Aorta (tissue), 5 donors: ENCODE measurements around the gene MACROD2. TPM values are rescaled to one million over a fixed set of nuclear protein-coding genes. Genes with fewer than 3 reads are reported as not detected.

ENCODE experiments used
- ATAC-seq: fragments of 200-7000 bp; cut with Tn5 transposase; one replicate; pipeline ENCODE4 v1.9.1; 2022; ENCODE audit warnings: moderate library complexity; ENCODE audit not compliant: low FRiP score
- DNase-seq, 2 donors: peaks; one replicate each; pipeline ENCODE4 v3.0.0-alpha.2; 2020
- H3K27ac ChIP-seq, 2 donors: one replicate each; pipeline ENCODE4 v1.5.1; 2013; ENCODE audit warnings: low read length in 2 of 2, mild to moderate bottlenecking in 2 of 2, moderate library complexity in 2 of 2, control low read depth in 1 of 2, inconsistent platforms in 1 of 2, low read depth in 1 of 2
- H3K27me3 ChIP-seq, 2 donors: one replicate each; pipeline ENCODE4 v1.6.1; 2013; ENCODE audit warnings: control low read depth in 1 of 2, low read length in 1 of 2, mild to moderate bottlenecking in 1 of 2, moderate library complexity in 1 of 2; ENCODE audit not compliant: insufficient read depth in 2 of 2, control insufficient read depth in 1 of 2
- H3K36me3 ChIP-seq, 2 donors: one replicate each; pipeline ENCODE4 v1.6.1; 2013; ENCODE audit warnings: control low read depth in 1 of 2, low read length in 1 of 2, mild to moderate bottlenecking in 1 of 2; ENCODE audit not compliant: insufficient read depth in 2 of 2, control insufficient read depth in 1 of 2
- H3K4me1 ChIP-seq, 2 donors: one replicate each; pipeline ENCODE4 v1.6.1; 2013; ENCODE audit warnings: low read length in 2 of 2, control low read depth in 1 of 2, mild to moderate bottlenecking in 1 of 2, moderate library complexity in 1 of 2; ENCODE audit not compliant: insufficient read depth in 2 of 2, control insufficient read depth in 1 of 2
- H3K4me3 ChIP-seq, 2 donors: one replicate each; pipeline ENCODE4 v1.5.1; 2013; ENCODE audit warnings: low read length in 2 of 2, control low read depth in 1 of 2, mild to moderate bottlenecking in 1 of 2
- H3K9me3 ChIP-seq: one replicate; pipeline ENCODE4 v1.6.1; 2013; ENCODE audit warnings: mild to moderate bottlenecking, low read length; ENCODE audit not compliant: control insufficient read depth
- WGBS, 2 donors: extraction: QIAGEN DNeasy Blood & Tissue Kit; methylation state at CpG; one replicate each; pipeline ENCODE4 v1.1.7; 2013; 5-methylcytosine and 5-hydroxymethylcytosine counted together
- intact Hi-C, 2 donors: fragments of 100-400 bp; cut with DNase I; formaldehyde crosslinking; loops; one replicate each; pipeline versions ENCODE4 v1.14.2 to v1.15.0; 2022
- polyA plus RNA-seq, 2 donors: library from polyadenylated mRNA; stranded (reverse); fragments of 200-250 nt; gene quantifications; one replicate each; pipeline ENCODE4 v1.2.3, GENCODE V29; 2013
- total RNA-seq, 2 donors: library from RNA; stranded (reverse); fragmentation: NEBNext Ultra II Directional; extraction: Animal tissue kit (Norgen Biotek cat#: 25700); gene quantifications; one replicate each; pipeline ENCODE4 v1.2.1, GENCODE V29; 2021
- donor health status: healthy with polysubstance abuse.
- donor health status: Bipolar disorder and iron deficiency.
- donor health status: DM: no; HTN: no; CAD: no.
- donor health status: DM: no; HTN: no; CAD: no.
- donor health status: DM: yes; HTN: yes; CAD: no.

The MACROD2 gene
- total and polyA plus RNA-seq, 4 donors, result 0.90 to 11.2 (median 4.8) TPM

DNA sequence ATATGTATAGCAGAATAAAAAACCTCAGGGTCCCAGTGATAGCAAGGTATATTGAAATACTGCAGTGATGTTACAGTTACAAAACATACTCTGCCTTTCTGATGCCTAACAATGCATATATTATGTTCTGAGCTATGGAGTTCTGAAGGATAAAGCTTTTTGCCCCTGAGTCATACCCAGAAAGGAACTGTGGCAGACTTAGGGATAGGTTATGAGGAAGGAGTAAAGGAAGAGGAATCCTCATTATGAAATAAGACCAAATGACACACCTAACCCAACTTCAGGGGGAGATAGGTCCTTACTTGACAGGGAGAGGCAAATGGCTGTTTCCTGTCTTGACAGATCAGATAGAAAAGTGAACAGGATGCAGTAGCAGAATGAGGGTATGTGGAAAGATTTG is 1282.7 kb downstream of the MACROD2 start:
- peaks cover 2% of the 10 kb centered on the region for H3K9me3 ChIP-seq
- DNase-seq (no peak), ATAC-seq (no peak)
- H3K27me3 ChIP-seq, result no peaks in the 10 kb centered on the region
- H3K36me3 ChIP-seq, result no peaks in the 10 kb centered on the region
- intact Hi-C loops, result no loop called here
- peaks cover 0 to 1% of the 10 kb centered on the region in 2 donors for H3K4me1 ChIP-seq
- no peak overlapping the region for H3K4me3 ChIP-seq
- H3K27ac ChIP-seq, result no peak overlapping the region

- no peak for DNase-seq
- no peaks in the 10 kb centered on the region for H3K9me3 ChIP-seq
- H3K4me1 ChIP-seq, result peaks cover 0 to 1% of the 10 kb centered on the region in 2 donors
- no peaks in the 10 kb centered on the region for H3K27me3 ChIP-seq
- no peaks in the 10 kb centered on the region for H3K36me3 ChIP-seq
- intact Hi-C loops, result no loop called here
- no peak overlapping the region for H3K4me3 ChIP-seq
- ATAC-seq, result no peak
- 80 to 84% methylated on average over 5 of the region's 5 CpGs for WGBS, 2 donors
- no peak overlapping the region for H3K27ac ChIP-seq
Observed at GRCh38 chr20:15287329-15287728, 1292.0 kb downstream of the MACROD2 start.

DNA sequence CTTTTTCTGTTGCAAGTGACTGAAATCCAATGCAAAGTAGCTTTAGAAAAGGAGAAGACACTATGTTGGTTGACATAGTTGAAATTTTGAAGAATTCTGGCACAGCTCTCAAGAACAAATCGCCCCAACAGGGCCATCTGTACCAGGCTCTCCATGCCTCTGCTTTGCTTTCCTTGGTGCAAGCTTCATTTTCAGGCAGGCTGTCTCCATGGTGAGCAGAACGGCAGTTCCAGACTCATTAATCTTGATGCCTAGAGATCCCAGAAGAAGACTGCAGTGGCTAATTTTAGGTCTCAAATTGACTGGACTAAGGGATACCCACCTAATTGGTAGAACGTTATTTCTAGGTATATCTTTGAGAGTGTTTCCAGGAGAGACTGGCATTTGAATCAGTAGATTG is 1292.8 kb downstream of the MACROD2 start:
- Histone ChIP-seq H3K9me3 (no peaks in the 10 kb centered on the region), H3K36me3 (no peaks in the 10 kb centered on the region), H3K27ac (no peak overlapping the region), H3K4me3 (no peak overlapping the region), H3K4me1 (no peaks in the 10 kb centered on the region), H3K27me3 (no peaks in the 10 kb centered on the region)
- DNase-seq (no peak), ATAC-seq (no peak)
- 47 to 59% methylated on average over 3 of the region's 3 CpGs for WGBS, 2 donors
- intact Hi-C loops, result no loop called here

- no peaks in the 10 kb centered on the region for H3K9me3 ChIP-seq
- no peak overlapping the region for H3K4me3 ChIP-seq
- ATAC-seq, result no peak
- H3K36me3 ChIP-seq, result no peaks in the 10 kb centered on the region
- WGBS, 2 donors, result 68 to 72% methylated on average over 4 of the region's 4 CpGs
- H3K4me1 ChIP-seq, result no peaks in the 10 kb centered on the region
- intact Hi-C loops, result no loop called here
- no peak overlapping the region for H3K27ac ChIP-seq
- DNase-seq, result no peak
- no peaks in the 10 kb centered on the region for H3K27me3 ChIP-seq
Observed at GRCh38 chr20:15289337-15289736, 1294.0 kb downstream of the MACROD2 start.

DNA sequence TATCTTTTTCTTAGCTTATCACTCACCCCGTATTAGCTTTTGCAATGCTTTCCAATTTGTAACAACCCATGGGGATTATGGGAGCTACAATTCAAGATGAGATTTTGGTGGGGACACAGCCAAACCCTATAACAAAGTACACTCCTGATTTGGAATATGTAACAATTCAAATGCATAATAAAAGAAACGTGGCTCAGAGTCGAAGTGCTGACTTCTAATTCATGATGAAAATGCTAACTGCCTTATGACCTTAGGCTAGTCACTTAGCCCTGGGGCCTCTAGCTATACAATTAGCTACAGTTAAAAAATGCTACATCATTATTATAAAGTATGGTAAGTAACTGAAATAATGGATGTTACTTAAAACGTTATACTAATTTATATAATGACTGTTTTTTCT is 1297.1 kb downstream of the MACROD2 start:
- Histone ChIP-seq H3K4me3 (no peak overlapping the region), H3K9me3 (no peaks in the 10 kb centered on the region), H3K27ac (no peak overlapping the region), H3K36me3 (no peaks in the 10 kb centered on the region), H3K4me1 (no peaks in the 10 kb centered on the region), H3K27me3 (no peaks in the 10 kb centered on the region)
- ATAC-seq, result no peak
- intact Hi-C loops, result no loop called here
- no peak for DNase-seq
- WGBS, 2 donors, result 78 to 79% methylated on average over 4 of the region's 4 CpGs

GRCh38 chr20:15296422-15296821 is 1301.1 kb downstream of the MACROD2 start:
- ATAC-seq, result no peak

GRCh38 chr20:15297059-15297875 is 1302.0 kb downstream of the MACROD2 start:
- H3K27ac ChIP-seq, result no peak overlapping the region
- intact Hi-C loops, result no loop called here
- no peaks in the 10 kb centered on the region for H3K36me3 ChIP-seq
- no peaks in the 10 kb centered on the region for H3K9me3 ChIP-seq
- ATAC-seq (no peak), DNase-seq (no peak)
- H3K27me3 ChIP-seq, result no peaks in the 10 kb centered on the region
- H3K4me3 ChIP-seq, result no peak overlapping the region
- no peaks in the 10 kb centered on the region for H3K4me1 ChIP-seq
- WGBS, 2 donors, result 93 to 96% methylated on average over 5 of the region's 5 CpGs

More at GRCh38 chr20:15296422-15296821, 1301.1 kb downstream of the MACROD2 start:
- DNase-seq, result no peak
- H3K36me3 ChIP-seq, result no peaks in the 10 kb centered on the region
- intact Hi-C loops, result no loop called here
- no peaks in the 10 kb centered on the region for H3K27me3 ChIP-seq
- H3K27ac ChIP-seq, result no peak overlapping the region
- no peaks in the 10 kb centered on the region for H3K9me3 ChIP-seq
- no peak overlapping the region for H3K4me3 ChIP-seq
- H3K4me1 ChIP-seq, result no peaks in the 10 kb centered on the region

GRCh38 chr20:15302075-15302474 is 1306.8 kb downstream of the MACROD2 start:
- no peaks in the 10 kb centered on the region for H3K36me3 ChIP-seq
- no peak overlapping the region for H3K27ac ChIP-seq
- no peaks in the 10 kb centered on the region for H3K9me3 ChIP-seq
- H3K4me1 ChIP-seq, result no peaks in the 10 kb centered on the region
- DNase-seq (no peak), ATAC-seq (no peak)
- WGBS, 2 donors, result 56 to 71% methylated on average over 5 of the region's 5 CpGs
- no peaks in the 10 kb centered on the region for H3K27me3 ChIP-seq
- intact Hi-C loops, result no loop called here
- no peak overlapping the region for H3K4me3 ChIP-seq

DNA sequence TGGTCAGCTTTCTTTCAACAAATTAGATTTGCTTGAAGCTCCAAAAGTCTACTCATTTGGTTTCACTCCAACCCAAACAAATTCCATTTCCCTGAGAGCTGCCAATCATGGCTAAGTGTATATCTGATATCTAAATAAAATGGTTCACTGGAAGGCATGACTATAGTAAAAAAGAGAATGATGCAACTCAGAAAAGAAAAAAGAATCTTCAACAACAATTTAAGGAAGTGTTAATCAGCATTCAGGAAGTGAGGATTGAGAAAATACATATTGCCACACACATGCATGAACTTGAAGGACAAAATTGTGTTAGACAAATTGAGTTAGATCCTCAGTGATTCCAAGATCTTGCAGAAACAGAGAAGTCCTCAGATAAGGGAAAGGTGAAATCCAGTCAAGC is 1315.0 kb downstream of the MACROD2 start:
- no peak overlapping the region for H3K27ac ChIP-seq
- H3K9me3 ChIP-seq, result no peaks in the 10 kb centered on the region
- H3K4me1 ChIP-seq, result no peaks in the 10 kb centered on the region
- no peak for ATAC-seq
- no peak for DNase-seq
- H3K36me3 ChIP-seq, result no peaks in the 10 kb centered on the region
- intact Hi-C loops, result no loop called here
- H3K4me3 ChIP-seq, result no peak overlapping the region
- no peaks in the 10 kb centered on the region for H3K27me3 ChIP-seq
